ENCODE data around the gene ADCY7.
A peak's percentile ranks its signal among the peaks of the same experiment; 100 is the strongest.

- TF ChIP-seq CTCF (IDR thresholded peaks at IDR 0.05; ENCODE audit: insufficient read depth, low read length) = no peak
- 0 out of 2 replicates have a peak, but pooled peaks have one; percentile 44 for TF ChIP-seq POLR2AphosphoS5 (IDR thresholded peaks at IDR 0.05; ENCODE audit: low read depth)
- no peak for TF ChIP-seq REST (IDR thresholded peaks at IDR 0.05; ENCODE audit: insufficient replicate concordance, low read depth)
- no peak for TF ChIP-seq SPI1 (IDR thresholded peaks at IDR 0.05; ENCODE audit: borderline replicate concordance, low read depth)
- no peak for TF ChIP-seq GABPA (IDR thresholded peaks at IDR 0.05; ENCODE audit: low read depth)
These were observed 44.2 kb downstream of the ADCY7 start for GRCh38 chr16:50310308-50311133.
